Measurements from ENCODE around the gene XRCC1. TPM values are rescaled to one million over a fixed set of nuclear protein-coding genes. Genes with fewer than 3 reads are reported as not detected.

XRCC1 gene
- total and polyA plus RNA-seq, 2 experiments from 2014 or later: 35.3 to 49.5 TPM

GRCh38 chr19:43622956-43623355 lies 47.6 kb upstream of the XRCC1 start (continued):
- TF ChIP-seq ZNF462 (CRISPR knock-in tag; IDR thresholded peaks at IDR 0.05) (no peak), NANOG (IDR thresholded peaks at IDR 0.05; ENCODE audit: borderline replicate concordance) (no peak)
- TF ChIP-seq, protein P1, sequence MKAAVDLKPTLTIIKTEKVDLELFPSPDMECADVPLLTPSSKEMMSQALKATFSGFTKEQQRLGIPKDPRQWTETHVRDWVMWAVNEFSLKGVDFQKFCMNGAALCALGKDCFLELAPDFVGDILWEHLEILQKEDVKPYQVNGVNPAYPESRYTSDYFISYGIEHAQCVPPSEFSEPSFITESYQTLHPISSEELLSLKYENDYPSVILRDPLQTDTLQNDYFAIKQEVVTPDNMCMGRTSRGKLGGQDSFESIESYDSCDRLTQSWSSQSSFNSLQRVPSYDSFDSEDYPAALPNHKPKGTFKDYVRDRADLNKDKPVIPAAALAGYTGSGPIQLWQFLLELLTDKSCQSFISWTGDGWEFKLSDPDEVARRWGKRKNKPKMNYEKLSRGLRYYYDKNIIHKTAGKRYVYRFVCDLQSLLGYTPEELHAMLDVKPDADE (IDR thresholded peaks at IDR 0.05): no peak

DNA sequence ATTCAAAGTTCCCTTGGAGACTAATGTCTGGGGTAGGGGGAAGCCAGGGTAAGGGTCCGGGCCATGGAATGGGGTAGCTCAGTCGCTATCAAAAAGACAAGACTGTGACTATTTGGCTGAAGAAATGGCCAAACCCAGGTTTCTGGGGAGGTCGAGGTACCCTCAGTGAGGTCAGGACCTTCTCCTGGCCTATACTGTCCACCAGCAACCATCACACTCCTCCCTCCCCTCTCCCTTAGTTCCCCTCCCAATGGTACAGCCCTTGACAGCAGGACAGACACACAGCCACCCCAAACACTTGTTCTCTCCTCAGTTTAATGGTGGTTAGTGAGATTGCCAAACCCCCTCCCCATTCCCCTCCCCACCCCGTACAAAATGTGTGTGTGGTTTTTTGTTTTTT lies 46.7 kb upstream of the XRCC1 start:
- peaks cover 12% of the 10 kb centered on the region for H3K4me1 ChIP-seq (ENCODE audit: insufficient read depth)
- no peaks in the 10 kb centered on the region; the same call in none of the 2 replicates for H4K20me1 ChIP-seq (replicated peaks; ENCODE audit: insufficient read depth)
- Mint-ChIP-seq H3K4me1 (peaks cover 32% of the 10 kb centered on the region), H3K9me3 (peaks cover 3% of the 10 kb centered on the region; the same call in 2 of the 3 replicates), H3K4me3 (no peak overlapping the region), H3K36me3 (ENCODE audit: low read depth) (peaks cover 18% of the 10 kb centered on the region), H3K27me3 (ENCODE audit: insufficient read depth, low read depth, poor library complexity) (peaks cover 23% of the 10 kb centered on the region), H3K27ac (no peak overlapping the region)
- no peak overlapping the region for H3K4me2 ChIP-seq
- H3K27me3 ChIP-seq (ENCODE audit: insufficient read depth): no peaks in the 10 kb centered on the region
- ATAC-seq: no peak
- peaks cover 14% of the 10 kb centered on the region; the same call in 1 of the 2 replicates for H3K79me2 ChIP-seq (replicated peaks; ENCODE audit: insufficient read depth)
- H3K36me3 ChIP-seq (ENCODE audit: insufficient read depth): no peaks in the 10 kb centered on the region
- H3K4me3 ChIP-seq: no peak overlapping the region
- H3K9me2 ChIP-seq (ENCODE audit: insufficient read depth): no peaks in the 10 kb centered on the region
- no peak overlapping the region for H2AFZ ChIP-seq
- TF ChIP-seq STAT1 (IDR thresholded peaks at IDR 0.05; ENCODE audit: unreplicated experiment) (no peak), JUNB (IDR thresholded peaks at IDR 0.05; ENCODE audit: unreplicated experiment) (no peak)
- no peak overlapping the region for H3K27ac ChIP-seq (ENCODE audit: low read depth)
- peaks cover 12% of the 10 kb centered on the region for H3F3A ChIP-seq (replicated peaks; ENCODE audit: low read depth)
- no peak for DNase-seq (ENCODE audit: low spot score)
